Measurements from ENCODE around the gene GRAP2.

The GRAP2 gene

GRCh38 chr22:39995393-39996252 is 94.7 kb downstream of the GRAP2 start:
- DNase-seq (ENCODE audit: low spot score): peak; percentile 37

GRCh38 chr22:39996732-39997131 is 95.8 kb downstream of the GRAP2 start:
- no peak for DNase-seq (ENCODE audit: low spot score)

GRCh38 chr22:39997421-39997820 is 96.5 kb downstream of the GRAP2 start:
- no peak for DNase-seq (ENCODE audit: low spot score)

- DNase-seq (ENCODE audit: low spot score): no peak
These were observed 97.2 kb downstream of the GRAP2 start for GRCh38 chr22:39997939-39998726.

GRCh38 chr22:39999144-39999757 is 98.4 kb downstream of the GRAP2 start:
- DNase-seq (ENCODE audit: low spot score): peak; percentile 58

GRCh38 chr22:40000171-40000570 is 99.3 kb downstream of the GRAP2 start:
- no peak for DNase-seq (ENCODE audit: low spot score)

GRCh38 chr22:40001106-40001505 is 100.2 kb downstream of the GRAP2 start:
- no peak for DNase-seq (ENCODE audit: low spot score)

GRCh38 chr22:40001800-40002577 is 101.1 kb downstream of the GRAP2 start:
- peak; percentile 34 for DNase-seq (ENCODE audit: low spot score)

- DNase-seq (ENCODE audit: low spot score): no peak
These were observed 102.2 kb downstream of the GRAP2 start for GRCh38 chr22:40002935-40003715.

- DNase-seq (ENCODE audit: low spot score): no peak
These were observed 104.0 kb downstream of the GRAP2 start for GRCh38 chr22:40004836-40005235.

- DNase-seq (ENCODE audit: low spot score): no peak
These were observed 105.8 kb downstream of the GRAP2 start for GRCh38 chr22:40006641-40007040.

GRCh38 chr22:40007853-40008710 is 107.2 kb downstream of the GRAP2 start:
- no peak for DNase-seq (ENCODE audit: low spot score)

GRCh38 chr22:40008726-40009291 is 107.9 kb downstream of the GRAP2 start:
- DNase-seq (ENCODE audit: low spot score): no peak

GRCh38 chr22:40009292-40009774 is 108.4 kb downstream of the GRAP2 start:
- peak; percentile 31 for DNase-seq (ENCODE audit: low spot score)

- DNase-seq (ENCODE audit: low spot score): no peak
These were observed 109.2 kb downstream of the GRAP2 start for GRCh38 chr22:40009951-40010671.

- no peak for DNase-seq (ENCODE audit: low spot score)
These were observed 109.9 kb downstream of the GRAP2 start for GRCh38 chr22:40010746-40011145.

- no peak for DNase-seq (ENCODE audit: low spot score)
These were observed 113.9 kb downstream of the GRAP2 start for GRCh38 chr22:40014667-40015248.

- DNase-seq (ENCODE audit: low spot score): no peak
These were observed 114.6 kb downstream of the GRAP2 start for GRCh38 chr22:40015358-40015976.
